ENCODE data around the gene COBL. TPM values are rescaled to one million over a fixed set of nuclear protein-coding genes. Genes with fewer than 3 reads are reported as not detected.

Gene COBL
- total RNA-seq, 4 donors from 2014 or later = 1.1 to 27.7 (median 15.2) TPM

- DNase-seq (ENCODE audit: low spot score) = no peak
- no peak for ATAC-seq (ENCODE audit: low FRiP score)
- no peak for TF ChIP-seq CTCF (IDR thresholded peaks at IDR 0.05)
Measured at GRCh38 chr7:51045319-51046102, 271.1 kb downstream of the COBL start.

DNA sequence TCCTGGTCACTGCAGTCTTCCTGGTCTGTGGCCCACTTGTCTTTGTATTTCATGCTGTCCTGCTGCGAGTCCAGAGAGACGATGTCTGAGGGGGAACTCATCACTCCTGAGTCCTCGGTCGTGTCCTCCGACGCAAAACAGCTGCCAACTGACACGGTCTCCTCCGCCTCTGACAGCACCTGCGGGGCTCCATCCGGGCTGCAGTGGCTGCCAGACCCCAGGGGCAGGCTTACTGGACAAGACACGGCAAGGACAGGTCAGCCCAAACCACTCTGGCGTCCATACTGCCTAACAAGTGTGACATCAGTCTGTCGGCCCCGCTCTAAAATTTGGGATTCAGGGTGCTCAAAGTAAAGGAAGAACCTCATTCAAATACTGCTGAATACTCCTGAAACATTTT, 273.1 kb downstream of the COBL start:
- DNase-seq (ENCODE audit: low spot score) = no peak
- ATAC-seq (ENCODE audit: low FRiP score) = no peak
- TF ChIP-seq CTCF (IDR thresholded peaks at IDR 0.05) = no peak

DNA sequence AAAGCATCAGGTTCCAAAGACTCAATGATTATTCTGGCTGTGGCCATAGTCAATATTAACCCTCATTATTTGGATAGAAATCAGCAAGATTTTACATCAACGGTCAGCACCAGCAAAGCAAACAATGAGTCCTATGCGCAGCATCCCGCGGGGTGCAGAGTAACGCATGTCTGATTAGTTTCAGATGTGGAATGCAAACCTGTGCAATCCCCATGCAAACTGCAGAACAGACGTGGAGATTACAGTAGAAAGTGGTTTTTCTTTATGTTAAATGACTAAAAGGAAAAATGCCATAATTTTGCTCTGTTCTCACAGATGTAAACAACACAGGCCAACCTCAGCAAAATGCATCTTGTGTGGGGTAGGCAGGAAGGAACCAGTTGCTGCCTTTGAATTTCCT, 275.8 kb downstream of the COBL start:
- DNase-seq (ENCODE audit: low spot score) (no peak), ATAC-seq (ENCODE audit: low FRiP score) (no peak)
- TF ChIP-seq CTCF (IDR thresholded peaks at IDR 0.05) = no peak

DNA sequence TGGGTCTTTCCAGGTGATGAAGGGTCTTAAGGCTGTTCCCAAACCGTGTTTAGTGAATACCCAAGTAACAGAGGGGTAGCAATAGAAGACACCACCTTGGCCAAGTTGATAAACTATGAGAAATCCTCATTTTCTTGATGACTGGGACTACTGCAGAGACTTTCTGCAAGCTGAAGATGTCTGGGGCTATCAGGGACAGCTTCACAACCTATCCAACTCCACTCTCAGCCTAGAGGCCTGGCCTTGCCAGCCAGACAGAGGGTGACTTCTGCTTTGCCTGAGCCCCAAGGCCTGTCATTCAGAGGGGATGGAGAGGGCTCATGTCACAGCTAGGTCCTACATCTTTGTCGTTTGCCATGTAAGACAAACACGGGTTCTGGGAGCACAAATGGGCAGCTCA, 278.0 kb downstream of the COBL start:
- no peak for ATAC-seq (ENCODE audit: low FRiP score)
- no peak for DNase-seq (ENCODE audit: low spot score)
- no peak for TF ChIP-seq CTCF (IDR thresholded peaks at IDR 0.05)

- no peak for ATAC-seq (ENCODE audit: low FRiP score)
- DNase-seq (ENCODE audit: low spot score) = no peak
- TF ChIP-seq CTCF (IDR thresholded peaks at IDR 0.05) = no peak
Measured at GRCh38 chr7:51035716-51036115, 280.9 kb downstream of the COBL start.

DNA sequence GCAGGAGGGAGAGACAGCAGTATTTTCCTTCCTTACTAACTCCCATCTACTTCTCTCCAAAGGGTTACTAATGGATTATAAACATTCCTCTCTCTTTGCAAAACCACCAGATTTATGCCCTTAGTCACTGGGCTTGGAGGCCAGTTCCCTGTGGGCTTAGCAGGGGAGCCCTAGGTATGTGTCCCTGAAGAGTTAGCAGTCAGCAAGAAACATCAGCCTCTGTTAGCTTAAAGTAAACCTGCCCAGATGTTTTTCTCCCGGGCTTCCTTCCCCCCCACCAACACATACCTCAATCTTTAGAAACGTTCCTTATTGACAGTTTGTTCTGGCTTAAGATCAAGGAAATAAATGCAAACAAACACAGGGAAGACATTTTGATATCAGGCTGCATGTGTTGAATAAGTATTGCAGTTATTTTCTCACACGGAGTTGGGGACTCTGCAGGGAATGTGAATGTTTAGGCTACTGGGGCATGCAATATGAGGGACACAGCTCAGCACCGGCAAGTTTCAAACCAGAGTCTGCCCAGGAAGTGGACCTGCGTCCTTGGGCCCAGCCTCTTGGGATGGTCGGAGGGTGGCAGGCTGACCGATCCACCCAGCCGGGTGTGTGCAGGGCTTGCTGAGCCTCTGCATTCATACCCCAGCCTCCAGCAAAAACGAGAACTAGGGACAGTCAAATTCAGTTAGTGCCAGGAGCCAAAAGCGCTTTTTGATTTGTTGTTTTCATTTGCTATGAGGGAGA, 281.9 kb downstream of the COBL start:
- ATAC-seq (ENCODE audit: low FRiP score) (no peak), DNase-seq (ENCODE audit: low spot score) (no peak)
- no peak for TF ChIP-seq CTCF (IDR thresholded peaks at IDR 0.05)

All from omental fat pad (tissue), 4 donors.